GM23248 (cell line): ENCODE results near the gene FBXL2. TPM values are rescaled to one million over a fixed set of nuclear protein-coding genes. Genes with fewer than 3 reads are reported as not detected.

ENCODE experiments used
- DNase-seq: peaks from one replicate; pipeline ENCODE4 v3.0.0-alpha.2; 2015
- H2AFZ ChIP-seq: fragments of 200-600 bp; sonication (generic); 2 replicates; pipeline ENCODE4 v1.6.1; 2016; ENCODE audit warnings: antibody characterized with exemption
- H3F3A ChIP-seq: fragments of 200-600 bp; sonication (generic); 2 replicates; pipeline ENCODE4 v1.6.1; 2016; ENCODE audit warnings: mild to moderate bottlenecking, antibody characterized with exemption, mixed run types; ENCODE audit not compliant: insufficient read depth
- H3K27ac ChIP-seq: fragments of 200-600 bp; sonication (generic); 2 replicates; pipeline ENCODE4 v1.5.1; 2016; ENCODE audit warnings: mild to moderate bottlenecking
- H3K27me3 ChIP-seq: fragments of 200-600 bp; sonication (generic); replicated peaks from 2 replicates; pipeline ENCODE4 v1.6.1; 2016; ENCODE audit warnings: mild to moderate bottlenecking; ENCODE audit not compliant: insufficient read depth
- H3K36me3 ChIP-seq: fragments of 200-600 bp; sonication (generic); 2 replicates; pipeline ENCODE4 v1.6.1; 2016; ENCODE audit warnings: low read depth, mild to moderate bottlenecking
- H3K4me1 ChIP-seq: fragments of 200-600 bp; sonication (generic); 2 replicates; pipeline ENCODE4 v1.6.1; 2016; ENCODE audit warnings: mild to moderate bottlenecking; ENCODE audit not compliant: insufficient read depth
- H3K4me2 ChIP-seq: fragments of 200-600 bp; sonication (generic); one replicate; pipeline ENCODE4 v1.6.1; 2016; ENCODE audit warnings: mild to moderate bottlenecking; ENCODE audit not compliant: unreplicated experiment
- H3K4me3 ChIP-seq: fragments of 200-600 bp; sonication (generic); 2 replicates; pipeline ENCODE4 v1.5.1; 2016; ENCODE audit warnings: mild to moderate bottlenecking
- H3K79me2 ChIP-seq: fragments of 200-600 bp; sonication (generic); 2 replicates; pipeline ENCODE4 v1.6.1; 2016; ENCODE audit warnings: mild to moderate bottlenecking; ENCODE audit not compliant: insufficient read depth
- H3K9ac ChIP-seq: fragments of 200-600 bp; sonication (generic); 2 replicates; pipeline ENCODE4 v1.6.1; 2016; ENCODE audit warnings: mild to moderate bottlenecking
- H3K9me2 ChIP-seq: fragments of 200-600 bp; sonication (generic); 2 replicates; pipeline ENCODE4 v1.6.1; 2016; ENCODE audit warnings: mixed run types, mild to moderate bottlenecking, moderate library complexity; ENCODE audit not compliant: insufficient read depth
- H3K9me3 ChIP-seq: fragments of 200-600 bp; sonication (generic); one replicate; pipeline ENCODE4 v1.6.1; 2017; ENCODE audit warnings: low read depth
- H4K20me1 ChIP-seq: fragments of 200-600 bp; sonication (generic); 2 replicates; pipeline ENCODE4 v1.6.0; 2016; ENCODE audit not compliant: insufficient read depth
- EZH2 ChIP-seq: fragments of 200-600 bp; sonication (generic); IDR thresholded peaks from 2 replicates; pipeline ENCODE4 v1.6.1; 2018; ENCODE audit warnings: antibody characterized with exemption, mild to moderate bottlenecking; ENCODE audit not compliant: insufficient read depth, poor library complexity, severe bottlenecking
- EZH2phosphoT487 ChIP-seq: fragments of 200-600 bp; sonication (generic); IDR thresholded peaks from 2 replicates; pipeline ENCODE4 v1.6.1; 2018; ENCODE audit warnings: antibody characterized with exemption, moderate library complexity, mild to moderate bottlenecking, low read depth; ENCODE audit not compliant: insufficient read depth
- WGBS, 2 experiments: methylation state at CpG; one replicate each; pipeline ENCODE4 v1.1.6; 2015 to 2017; ENCODE audit warnings: low lambda C conversion rate in 2 of 2, low coverage in 1 of 2; ENCODE audit errors: missing lambda C conversion rate in 2 of 2; 5-methylcytosine and 5-hydroxymethylcytosine counted together
- in situ Hi-C: fragments of 300-500 bp; cut with MboI; formaldehyde crosslinking; loops from 2 replicates; pipeline ENCODE4 v1.15.0; 2020
- polyA plus RNA-seq: library from polyadenylated mRNA; unstranded; fragments of >200 nt; fragmentation: Nextera tagmentation; extraction: Ambion mirVana; gene quantifications from 2 replicates; pipeline ENCODE4 v1.2.1, GENCODE V29; 2016
- total RNA-seq: library from RNA; depleted of rRNA; stranded (reverse); fragments of >200 nt; shearing (Covaris generic); gene quantifications from 2 replicates; pipeline ENCODE4 v1.2.3, GENCODE V29; 2014

FBXL2 gene
- total and polyA plus RNA-seq, 2 experiments from 2014 or later = 3.2 to 3.4 TPM

GRCh38 chr3:33380653-33381052 is 103.4 kb downstream of the FBXL2 start:
- in situ Hi-C loops = no loop called here
- H3K4me3 ChIP-seq = no peak overlapping the region
- no peak for DNase-seq
- no peaks in the 10 kb centered on the region for H3K9me2 ChIP-seq
- no peaks in the 10 kb centered on the region for H3K79me2 ChIP-seq
- peaks cover 24% of the 10 kb centered on the region for H3F3A ChIP-seq
- H3K27ac ChIP-seq = no peak overlapping the region
- H2AFZ ChIP-seq = no peak overlapping the region
- H3K36me3 ChIP-seq = no peaks in the 10 kb centered on the region
- 69 to 73% methylated on average over 3 of the region's 3 CpGs for WGBS, 2 experiments
- no peak overlapping the region for H3K9ac ChIP-seq
- H3K27me3 ChIP-seq = no peaks in the 10 kb centered on the region
- no peaks in the 10 kb centered on the region for H3K9me3 ChIP-seq
- peaks cover 8% of the 10 kb centered on the region for H3K4me1 ChIP-seq
- H4K20me1 ChIP-seq = no peaks in the 10 kb centered on the region
- no peak for TF ChIP-seq EZH2phosphoT487
- no peak for TF ChIP-seq EZH2
- no peak overlapping the region for H3K4me2 ChIP-seq

GRCh38 chr3:33383951-33384350 is 106.7 kb downstream of the FBXL2 start:
- Histone ChIP-seq H3K79me2 (no peaks in the 10 kb centered on the region; the same call in 1 of the 2 replicates), H3K27me3 (no peaks in the 10 kb centered on the region), H3F3A (peaks cover 22% of the 10 kb centered on the region), H3K4me1 (peaks cover 6% of the 10 kb centered on the region; the same call in 1 of the 2 replicates), H3K4me2 (no peak overlapping the region), H2AFZ (no peak overlapping the region), H3K27ac (no peak overlapping the region), H3K9me2 (no peaks in the 10 kb centered on the region), H3K4me3 (no peak overlapping the region), H3K9me3 (no peaks in the 10 kb centered on the region), H4K20me1 (no peaks in the 10 kb centered on the region), H3K36me3 (peaks cover 14% of the 10 kb centered on the region; the same call in 1 of the 2 replicates), H3K9ac (no peak overlapping the region)
- 95 to 100% methylated on average over 11 to 12 of the region's 12 CpGs for WGBS, 2 experiments
- DNase-seq = no peak
- in situ Hi-C loops = no loop called here
- TF ChIP-seq EZH2phosphoT487 = no peak
- TF ChIP-seq EZH2 = no peak

- H4K20me1 ChIP-seq = no peaks in the 10 kb centered on the region
- no peak for TF ChIP-seq EZH2phosphoT487
- TF ChIP-seq EZH2 = no peak
- peaks cover 7% of the 10 kb centered on the region; the same call in 1 of the 2 replicates for H3K4me1 ChIP-seq
- no peak overlapping the region for H3K27ac ChIP-seq
- H3K9me3 ChIP-seq = no peaks in the 10 kb centered on the region
- H2AFZ ChIP-seq = no peak overlapping the region
- no peak for DNase-seq
- H3K27me3 ChIP-seq = no peaks in the 10 kb centered on the region
- 81 to 89% methylated on average over 5 of the region's 5 CpGs for WGBS, 2 experiments
- peaks cover 19% of the 10 kb centered on the region for H3F3A ChIP-seq
- no peaks in the 10 kb centered on the region; the same call in 1 of the 2 replicates for H3K79me2 ChIP-seq
- no peak overlapping the region for H3K4me3 ChIP-seq
- in situ Hi-C loops = no loop called here
- no peak overlapping the region for H3K9ac ChIP-seq
- H3K36me3 ChIP-seq = peaks cover 21% of the 10 kb centered on the region
- no peaks in the 10 kb centered on the region for H3K9me2 ChIP-seq
- no peak overlapping the region for H3K4me2 ChIP-seq
Measured at GRCh38 chr3:33385423-33385822, 108.2 kb downstream of the FBXL2 start.

GRCh38 chr3:33386631-33387030 is 109.4 kb downstream of the FBXL2 start:
- Histone ChIP-seq H3K4me2 (no peak overlapping the region), H3K27ac (no peak overlapping the region), H3K4me3 (no peak overlapping the region), H3F3A (peaks cover 15% of the 10 kb centered on the region), H3K9me2 (no peaks in the 10 kb centered on the region), H3K27me3 (no peaks in the 10 kb centered on the region), H3K4me1 (peaks cover 14% of the 10 kb centered on the region; the same call in 1 of the 2 replicates), H3K9ac (no peak overlapping the region), H3K9me3 (no peaks in the 10 kb centered on the region), H3K36me3 (peaks cover 29% of the 10 kb centered on the region), H3K79me2 (no peaks in the 10 kb centered on the region; the same call in 1 of the 2 replicates), H2AFZ (no peak overlapping the region), H4K20me1 (no peaks in the 10 kb centered on the region)
- in situ Hi-C loops = no loop called here
- TF ChIP-seq EZH2phosphoT487 (no peak), EZH2 (no peak)
- 100% methylated on average over 1 of the region's 1 CpG for WGBS, 2 experiments
- no peak for DNase-seq
